IMR-90 (cell line): Measurements from ENCODE around the gene SLC16A7. TPM values are rescaled to one million over a fixed set of nuclear protein-coding genes. Genes with fewer than 3 reads are reported as not detected.

ENCODE experiments used
- ATAC-seq: fragments of 200-7000 bp; cut with Tn5 transposase; 2 replicates; pipeline ENCODE4 v1.9.1; 2020; ENCODE audit warnings: low read depth, mild to moderate bottlenecking, moderate library complexity
- BruUV-seq: library from RNA; stranded (reverse); fragments of 400-500 nt; replicated peaks from 2 replicates; lab custom pipeline; 2021; lab: Mats Ljungman, UMichigan
- CTCF ChIA-PET: fragments of 300-600 bp; formaldehyde crosslinking; extraction: SDS; loops from one replicate; lab custom pipeline; 2021; ENCODE audit warnings: antibody characterized with exemption; lab: Yijun Ruan, JAX
- POLR2A ChIA-PET: fragments of 300-600 bp; sonication (Branson Sonifier 250); formaldehyde crosslinking; loops from one replicate; lab custom pipeline; 2022; ENCODE audit warnings: antibody characterized with exemption; ENCODE audit not compliant: unreplicated experiment; lab: Charles Lee
- DNase-seq: peaks from one replicate; pipeline ENCODE4 v3.0.0; 2013
- H2AFZ ChIP-seq: replicated peaks from 2 replicates; pipeline ENCODE3; 2013; ENCODE audit warnings: low read length, mild to moderate bottlenecking; ENCODE audit not compliant: poor library complexity
- H2AK5ac ChIP-seq: 2 replicates; pipeline ENCODE4 v1.6.1; 2013; ENCODE audit warnings: low read depth, low read length, inconsistent platforms
- H2AK9ac ChIP-seq: replicated peaks from 2 replicates; pipeline ENCODE3; 2013; ENCODE audit warnings: mild to moderate bottlenecking, low read depth, low read length, moderate library complexity; ENCODE audit not compliant: poor library complexity
- H2BK120ac ChIP-seq: 2 replicates; pipeline ENCODE4 v1.6.1; 2013; ENCODE audit warnings: low read depth, low read length, inconsistent platforms
- H2BK15ac ChIP-seq: 3 replicates; pipeline ENCODE4 v1.6.1; 2013; ENCODE audit warnings: low read depth, low read length, inconsistent platforms
- H2BK20ac ChIP-seq: 2 replicates; pipeline ENCODE4 v1.6.1; 2013; ENCODE audit warnings: low read depth, mild to moderate bottlenecking, inconsistent platforms, low read length, moderate library complexity
- H2BK5ac ChIP-seq: 2 replicates; pipeline ENCODE4 v1.6.1; 2013; ENCODE audit warnings: mild to moderate bottlenecking, low read depth, low read length, inconsistent platforms; ENCODE audit not compliant: poor library complexity, severe bottlenecking
- H3K14ac ChIP-seq: replicated peaks from 2 replicates; pipeline ENCODE4 v1.6.1; 2013; ENCODE audit warnings: low read depth, low read length, inconsistent platforms
- H3K18ac ChIP-seq: 2 replicates; pipeline ENCODE4 v1.6.1; 2013; ENCODE audit warnings: low read depth, low read length, control low read depth
- H3K23ac ChIP-seq: 2 replicates; pipeline ENCODE4 v1.6.1; 2013; ENCODE audit warnings: low read depth, low read length, inconsistent platforms
- H3K27ac ChIP-seq: 2 replicates; pipeline ENCODE4 v1.5.1; 2013; ENCODE audit warnings: mild to moderate bottlenecking, control low read depth, low read length; ENCODE audit not compliant: insufficient read depth
- H3K27me3 ChIP-seq: 2 replicates; pipeline ENCODE4 v1.6.1; 2013; ENCODE audit warnings: low read length; ENCODE audit not compliant: control insufficient read depth, insufficient read depth
- H3K36me3 ChIP-seq: 2 replicates; pipeline ENCODE4 v1.6.1; 2013; ENCODE audit warnings: low read length, mixed read lengths; ENCODE audit not compliant: control insufficient read depth, insufficient read depth
- H3K4ac ChIP-seq: 2 replicates; pipeline ENCODE4 v1.6.1; 2013; ENCODE audit warnings: low read depth, low read length, inconsistent platforms
- H3K4me1 ChIP-seq: 2 replicates; pipeline ENCODE4 v1.6.1; 2013; ENCODE audit warnings: low read length, mixed read lengths; ENCODE audit not compliant: control insufficient read depth, insufficient read depth
- H3K4me2 ChIP-seq: 2 replicates; pipeline ENCODE4 v1.6.1; 2013; ENCODE audit warnings: low read depth, mild to moderate bottlenecking, control low read depth, low read length, moderate library complexity
- H3K4me3 ChIP-seq: 2 replicates; pipeline ENCODE4 v1.5.1; 2013; ENCODE audit warnings: low read depth, mild to moderate bottlenecking, control low read depth, low read length, moderate library complexity; ENCODE audit not compliant: insufficient read depth
- H3K56ac ChIP-seq: 2 replicates; pipeline ENCODE4 v1.6.1; 2013; ENCODE audit warnings: low read length, inconsistent platforms; ENCODE audit not compliant: insufficient read depth; ENCODE audit errors: extremely low read depth
- H3K79me1 ChIP-seq, 2 experiments: 2 replicates each; pipeline ENCODE4 v1.6.1; 2013; ENCODE audit warnings: low read length in 2 of 2, inconsistent platforms in 1 of 2, low read depth in 1 of 2
- H3K9ac ChIP-seq: 2 replicates; pipeline ENCODE4 v1.6.1; 2013; ENCODE audit warnings: low read depth, low read length, control low read depth
- H3K9me1 ChIP-seq: 2 replicates; pipeline ENCODE4 v1.6.1; 2013; ENCODE audit warnings: low read length, inconsistent platforms; ENCODE audit not compliant: insufficient read depth
- H3K9me3 ChIP-seq: 2 replicates; pipeline ENCODE4 v1.6.1; 2013; ENCODE audit warnings: low read length; ENCODE audit not compliant: control insufficient read depth, insufficient read depth
- H4K20me1 ChIP-seq: 2 replicates; pipeline ENCODE4 v1.6.1; 2013; ENCODE audit warnings: low read length, inconsistent platforms; ENCODE audit not compliant: insufficient read depth
- H4K5ac ChIP-seq: 2 replicates; pipeline ENCODE4 v1.6.1; 2013; ENCODE audit warnings: mild to moderate bottlenecking, low read depth, low read length, control low read depth
- H4K8ac ChIP-seq, 2 experiments: 2 replicates each; pipeline ENCODE4 v1.6.1; 2013; ENCODE audit warnings: low read depth in 2 of 2, low read length in 2 of 2, control low read depth in 1 of 2, inconsistent platforms in 1 of 2
- H4K91ac ChIP-seq: 2 replicates; pipeline ENCODE4 v1.6.1; 2013; ENCODE audit warnings: low read depth, low read length, inconsistent platforms; ENCODE audit not compliant: insufficient read depth
- BHLHE40 ChIP-seq: fragments of 150-350 bp; IDR thresholded peaks from 2 replicates; pipeline ENCODE4 v1.6.1; 2016; ENCODE audit warnings: mild to moderate bottlenecking, low read depth, low read length
- CEBPB ChIP-seq: IDR thresholded peaks from 2 replicates; pipeline ENCODE4 v1.6.1; 2012; ENCODE audit warnings: low read depth, low read length, improper control_type of control experiment
- CHD1 ChIP-seq: IDR thresholded peaks from 2 replicates; pipeline ENCODE4 v1.6.1; 2012; ENCODE audit warnings: low read depth, low read length, improper control_type of control experiment
- CTCF ChIP-seq: conservative IDR thresholded peaks from 2 replicates; pipeline ENCODE4 v1.5.1; 2012; ENCODE audit warnings: mild to moderate bottlenecking, low read depth, low read length, improper control_type of control experiment
- ELK1 ChIP-seq: fragments of 150-350 bp; IDR thresholded peaks from 2 replicates; pipeline ENCODE4 v1.6.1; 2016; ENCODE audit warnings: low read depth, mild to moderate bottlenecking, low read length, moderate library complexity, borderline replicate concordance
- FOS ChIP-seq: fragments of 150-350 bp; IDR thresholded peaks from 2 replicates; pipeline ENCODE4 v1.6.1; 2016; ENCODE audit warnings: low read depth, low read length
- MAFK ChIP-seq: IDR thresholded peaks from 2 replicates; pipeline ENCODE4 v1.6.1; 2012; ENCODE audit warnings: low read depth, low read length, improper control_type of control experiment
- MAZ ChIP-seq: IDR thresholded peaks from 2 replicates; pipeline ENCODE4 v1.6.1; 2012; ENCODE audit warnings: low read depth, mild to moderate bottlenecking, low read length, improper control_type of control experiment, moderate library complexity, borderline replicate concordance
- MXI1 ChIP-seq: IDR thresholded peaks from 2 replicates; pipeline ENCODE4 v1.6.1; 2012; ENCODE audit warnings: low read depth, mild to moderate bottlenecking, low read length, moderate library complexity, borderline replicate concordance
- NFE2L2 ChIP-seq: fragments of 150-350 bp; IDR thresholded peaks from 2 replicates; pipeline ENCODE4 v1.6.1; 2016; ENCODE audit warnings: low read depth, mild to moderate bottlenecking, low read length
- POLR2A ChIP-seq: IDR thresholded peaks from 2 replicates; pipeline ENCODE4 v1.6.1; 2012; ENCODE audit warnings: mild to moderate bottlenecking, low read depth, low read length
- RAD21 ChIP-seq: IDR thresholded peaks from 2 replicates; pipeline ENCODE4 v1.6.1; 2012; ENCODE audit warnings: low read length, improper control_type of control experiment
- RCOR1 ChIP-seq: IDR thresholded peaks from 2 replicates; pipeline ENCODE4 v1.6.1; 2012; ENCODE audit warnings: mild to moderate bottlenecking, low read length, improper control_type of control experiment; ENCODE audit not compliant: insufficient replicate concordance
- RFX5 ChIP-seq: IDR thresholded peaks from 2 replicates; pipeline ENCODE4 v1.8.0; 2012; ENCODE audit warnings: low read depth, mild to moderate bottlenecking, low read length, moderate library complexity
- SMC3 ChIP-seq: fragments of 150-350 bp; IDR thresholded peaks from 2 replicates; pipeline ENCODE4 v1.6.1; 2016; ENCODE audit warnings: low read depth, mild to moderate bottlenecking, antibody characterized with exemption, low read length, moderate library complexity
- USF2 ChIP-seq: fragments of 150-350 bp; IDR thresholded peaks from 2 replicates; pipeline ENCODE4 v1.6.1; 2017; ENCODE audit warnings: mild to moderate bottlenecking, antibody characterized with exemption, low read length, low read depth
- WGBS, 2 experiments: methylation state at CpG; one replicate each; pipeline versions ENCODE4 v1.1.5 to v1.1.7; 2013; ENCODE audit warnings: missing lambda C conversion rate in 2 of 2; ENCODE audit not compliant: insufficient read length in 1 of 2; ENCODE audit errors: extremely low coverage in 2 of 2; 5-methylcytosine and 5-hydroxymethylcytosine counted together
- dilution Hi-C: fragments of 300-500 bp; cut with HindIII; formaldehyde crosslinking; loops from one replicate; pipeline ENCODE4 v1.14.3; 2018; ENCODE audit warnings: low sequenced_read_pairs; ENCODE audit not compliant: unreplicated experiment
- in situ Hi-C: fragments of 300-500 bp; cut with MboI; formaldehyde crosslinking; loops from 3 replicates; pipeline ENCODE4 v1.14.3; 2019; ENCODE audit warnings: low sequenced_read_pairs, inconsistent platforms, mixed read lengths
- intact Hi-C: fragments of 100-400 bp; cut with micrococcal nuclease; formaldehyde crosslinking; loops from 2 replicates; pipeline ENCODE4 v1.10.0; 2022
- polyA plus RNA-seq, 3 experiments: library from polyadenylated mRNA; depleted of rRNA; stranded (reverse); fragments of >200 nt; gene quantifications; 2 replicates each; pipeline ENCODE4 v1.2.3, GENCODE V29; 2012; ENCODE audit warnings: low replicate concordance in 1 of 3
- total RNA-seq: library from RNA; depleted of rRNA; stranded (reverse); fragments of >200 nt; gene quantifications from 2 replicates; pipeline ENCODE4 v1.2.3, GENCODE V29; 2012

SLC16A7 gene
- total and polyA plus RNA-seq, 2 of the 4 experiments (the other 2 are of a cell fraction): 2.6 to 21.5 TPM

- no peak overlapping the region for H3K18ac ChIP-seq
- ChIA-PET CTCF (no interaction called here), POLR2A (no interaction called here)
- no peaks in the 10 kb centered on the region for H4K20me1 ChIP-seq
- no peak overlapping the region for H2BK15ac ChIP-seq
- H4K5ac ChIP-seq: no peak overlapping the region
- no TSS peak for BruUV-seq
- H2AK5ac ChIP-seq: no peak overlapping the region
- no peaks in the 10 kb centered on the region for H3K4me1 ChIP-seq
- H3K36me3 ChIP-seq: no peaks in the 10 kb centered on the region
- no peak overlapping the region for H3K23ac ChIP-seq
- no peak overlapping the region for H2BK20ac ChIP-seq
- no peaks in the 10 kb centered on the region for H3K9me3 ChIP-seq
- H3K9ac ChIP-seq: no peak overlapping the region
- no peak overlapping the region for H4K91ac ChIP-seq
- H3K56ac ChIP-seq: no peak overlapping the region
- TF ChIP-seq MXI1 (no peak), USF2 (no peak), SMC3 (no peak), ELK1 (no peak), FOS (no peak), POLR2A (no peak), CHD1 (no peak), CEBPB (no peak), MAFK (no peak), RAD21 (no peak), CTCF (no peak), BHLHE40 (no peak), RFX5 (no peak), NFE2L2 (no peak), MAZ (no peak), RCOR1 (no peak)
- intact Hi-C loops (no loop called here), in situ Hi-C loops (no loop called here), dilution Hi-C loops (no loop called here)
- H3K4me3 ChIP-seq: no peak overlapping the region
- H3K79me1 ChIP-seq: peaks cover 0 to 4% of the 10 kb centered on the region in 2 experiments; a peak in 1 of 4 replicates
- no peak overlapping the region for H4K8ac ChIP-seq
- H2AFZ ChIP-seq: no peak overlapping the region
- no peak overlapping the region for H3K27ac ChIP-seq
- H3K4ac ChIP-seq: no peak overlapping the region
- H3K27me3 ChIP-seq: no peaks in the 10 kb centered on the region
- 83% methylated on average over 1 of the region's 1 CpG; no CpG with 5 or more reads in 1 of the 2 experiments for WGBS, 2 experiments
- H3K4me2 ChIP-seq: no peak overlapping the region
- DNase-seq: no peak
- H3K9me1 ChIP-seq: no peaks in the 10 kb centered on the region
- H2BK120ac ChIP-seq: no peak overlapping the region
- no peak overlapping the region for H3K14ac ChIP-seq
- no peak overlapping the region for H2AK9ac ChIP-seq
- no peak for ATAC-seq
- no peak overlapping the region for H2BK5ac ChIP-seq
Observed at GRCh38 chr12:59632408-59632807, 36.6 kb downstream of the SLC16A7 start.
